Breast epithelium (tissue), 4 donors: ENCODE data around the gene NTRK3. TPM values are rescaled to one million over a fixed set of nuclear protein-coding genes. Genes with fewer than 3 reads are reported as not detected.

Source experiments
- DNase-seq, 2 donors: peaks; one replicate each; pipeline ENCODE4 v3.0.0-alpha.2; 2019; ENCODE audit warnings: low spot score in 2 of 2
- H3K27ac ChIP-seq, 2 donors: fragments of 200-600 bp; sonication (generic) in 1 of 2; one replicate each; pipeline ENCODE4 v1.5.1; 2016 to 2019; ENCODE audit warnings: mild to moderate bottlenecking in 1 of 2
- H3K27me3 ChIP-seq, 2 donors: fragments of 200-600 bp; sonication (generic) in 1 of 2; one replicate each; pipeline versions ENCODE4 v1.5.1 to v1.6.0; 2017 to 2019; ENCODE audit warnings: control low read depth in 1 of 2, mild to moderate bottlenecking in 1 of 2
- H3K36me3 ChIP-seq: fragments of 200-600 bp; one replicate; pipeline ENCODE4 v1.5.1; 2019
- H3K4me1 ChIP-seq, 2 donors: fragments of 200-600 bp; sonication (generic); one replicate each; pipeline ENCODE4 v1.5.1; 2016 to 2019; ENCODE audit warnings: control low read depth in 1 of 2
- H3K4me3 ChIP-seq, 3 donors: fragments of 200-600 bp; sonication (generic); 1 replicate in 2 of 3; 2 replicates in 1 of 3; pipeline ENCODE4 v1.5.1; 2016 to 2019; ENCODE audit warnings: mild to moderate bottlenecking in 3 of 3, moderate library complexity in 2 of 3
- H3K9me3 ChIP-seq, 2 donors: fragments of 200-600 bp; sonication (generic) in 1 of 2; one replicate each; pipeline ENCODE4 v1.5.1; 2016 to 2019; ENCODE audit warnings: control low read depth in 1 of 2
- POLR2A ChIP-seq: fragments of 450-650 bp; IDR thresholded peaks from one replicate; pipeline ENCODE4 v1.6.1; 2016; ENCODE audit warnings: antibody characterized with exemption, mild to moderate bottlenecking, moderate library complexity
- POLR2AphosphoS5 ChIP-seq, 3 donors: sonication (generic); formaldehyde crosslinking; IDR thresholded peaks; one replicate each; pipeline ENCODE4 v1.6.1; 2017; ENCODE audit warnings: antibody characterized with exemption in 3 of 3
- intact Hi-C: fragments of 100-400 bp; cut with DNase I; formaldehyde crosslinking; loops from one replicate; pipeline ENCODE4 v1.15.1; 2023; ENCODE audit warnings: low total_unique reads
- total RNA-seq, 3 donors: library from RNA; depleted of rRNA; stranded (reverse); fragments of >200 nt; gene quantifications; one replicate each; pipeline ENCODE4 v1.1.0, GENCODE V29; 2016
- TF ChIP-seq, protein P1 (sequence below), 3 donors: fragments of 450-650 bp; IDR thresholded peaks; one replicate each; pipeline ENCODE4 v1.5.1; 2016 to 2017; ENCODE audit warnings: antibody characterized with exemption in 3 of 3, mild to moderate bottlenecking in 3 of 3, moderate library complexity in 3 of 3

Gene NTRK3
- total RNA-seq, 3 donors from 2014 or later = 1.9 to 23.6 (median 13.8) TPM

DNA sequence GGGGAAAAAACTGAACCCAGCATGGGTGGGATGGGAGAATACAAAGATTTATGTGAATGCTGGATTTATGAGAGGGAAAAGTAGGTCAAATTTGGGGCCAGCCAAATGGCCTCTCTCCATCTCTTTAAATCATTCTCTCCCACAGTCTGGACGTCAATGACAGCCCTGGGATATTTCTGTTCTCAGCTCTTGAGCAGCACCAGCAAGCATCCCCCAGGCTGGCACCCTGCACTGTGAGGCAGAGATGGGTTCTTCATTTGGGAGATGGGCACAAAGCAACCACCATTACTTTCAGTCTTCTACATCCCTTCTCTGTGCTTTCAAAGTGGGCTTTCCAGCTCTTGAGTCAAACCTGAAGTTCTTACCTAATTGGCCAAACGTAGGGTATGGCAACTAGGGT, 321.0 kb downstream of the NTRK3 start:
- H3K4me3 ChIP-seq = no peak overlapping the region
- no peak for DNase-seq
- intact Hi-C loops = no loop called here
- peaks cover 0 to 3% of the 10 kb centered on the region in 2 donors for H3K4me1 ChIP-seq
- H3K9me3 ChIP-seq = no peaks in the 10 kb centered on the region
- H3K36me3 ChIP-seq = no peaks in the 10 kb centered on the region
- no peaks in the 10 kb centered on the region for H3K27me3 ChIP-seq
- no peak overlapping the region for H3K27ac ChIP-seq
- TF ChIP-seq POLR2AphosphoS5 (IDR thresholded peaks at IDR 0.05) (no peak), POLR2A (no peak)
- TF ChIP-seq, protein P1, sequence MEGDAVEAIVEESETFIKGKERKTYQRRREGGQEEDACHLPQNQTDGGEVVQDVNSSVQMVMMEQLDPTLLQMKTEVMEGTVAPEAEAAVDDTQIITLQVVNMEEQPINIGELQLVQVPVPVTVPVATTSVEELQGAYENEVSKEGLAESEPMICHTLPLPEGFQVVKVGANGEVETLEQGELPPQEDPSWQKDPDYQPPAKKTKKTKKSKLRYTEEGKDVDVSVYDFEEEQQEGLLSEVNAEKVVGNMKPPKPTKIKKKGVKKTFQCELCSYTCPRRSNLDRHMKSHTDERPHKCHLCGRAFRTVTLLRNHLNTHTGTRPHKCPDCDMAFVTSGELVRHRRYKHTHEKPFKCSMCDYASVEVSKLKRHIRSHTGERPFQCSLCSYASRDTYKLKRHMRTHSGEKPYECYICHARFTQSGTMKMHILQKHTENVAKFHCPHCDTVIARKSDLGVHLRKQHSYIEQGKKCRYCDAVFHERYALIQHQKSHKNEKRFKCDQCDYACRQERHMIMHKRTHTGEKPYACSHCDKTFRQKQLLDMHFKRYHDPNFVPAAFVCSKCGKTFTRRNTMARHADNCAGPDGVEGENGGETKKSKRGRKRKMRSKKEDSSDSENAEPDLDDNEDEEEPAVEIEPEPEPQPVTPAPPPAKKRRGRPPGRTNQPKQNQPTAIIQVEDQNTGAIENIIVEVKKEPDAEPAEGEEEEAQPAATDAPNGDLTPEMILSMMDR (IDR thresholded peaks at IDR 0.05) = no peak

DNA sequence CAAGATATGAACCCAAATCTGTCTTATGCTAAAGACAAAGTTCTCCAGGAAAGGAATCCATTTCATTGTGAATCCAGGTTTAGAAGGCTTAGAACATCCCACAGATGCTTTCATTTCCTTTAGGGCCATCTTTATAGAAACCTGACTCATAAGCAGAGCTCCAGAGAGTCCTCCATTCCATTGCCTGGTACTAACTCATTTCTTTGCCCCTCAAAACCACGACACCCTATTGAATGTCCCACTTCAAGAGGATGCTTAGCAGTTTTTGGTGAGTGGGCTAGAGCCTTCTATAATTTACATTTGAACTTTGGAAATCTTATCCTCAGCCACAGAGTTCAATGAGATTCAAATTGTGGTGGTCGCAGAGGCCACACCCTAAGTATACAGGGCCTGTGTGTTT, 325.0 kb downstream of the NTRK3 start:
- TF ChIP-seq, protein P1 (IDR thresholded peaks at IDR 0.05) = no peak
- TF ChIP-seq POLR2AphosphoS5 (IDR thresholded peaks at IDR 0.05) (no peak), POLR2A (no peak)
- H3K27ac ChIP-seq = no peak overlapping the region
- no peak overlapping the region for H3K4me3 ChIP-seq
- no peaks in the 10 kb centered on the region for H3K27me3 ChIP-seq
- no peaks in the 10 kb centered on the region for H3K9me3 ChIP-seq
- intact Hi-C loops = no loop called here
- no peaks in the 10 kb centered on the region for H3K4me1 ChIP-seq
- DNase-seq = no peak
- H3K36me3 ChIP-seq = no peaks in the 10 kb centered on the region

DNA sequence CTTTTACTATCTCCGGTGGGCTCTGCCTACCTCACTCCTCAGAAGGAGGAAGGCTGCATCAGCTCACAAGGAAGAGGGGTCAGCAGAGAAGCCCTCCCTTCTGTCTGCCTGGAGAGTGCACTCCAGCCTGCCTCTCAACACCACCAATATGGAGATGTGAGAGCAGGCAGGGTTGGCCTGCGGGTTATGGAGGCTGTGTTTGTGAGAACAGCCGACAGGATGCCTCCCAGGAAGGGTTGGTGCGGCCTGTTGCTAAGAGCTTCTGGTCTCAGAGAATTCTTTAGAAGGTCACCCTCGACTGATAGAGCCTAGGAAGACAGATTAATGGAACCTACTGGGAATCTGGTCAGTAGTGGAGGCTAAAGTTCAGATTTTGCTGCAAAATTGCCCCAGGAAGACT, 326.1 kb downstream of the NTRK3 start:
- no peak for DNase-seq
- Histone ChIP-seq H3K27ac (no peak overlapping the region), H3K36me3 (no peaks in the 10 kb centered on the region), H3K27me3 (no peaks in the 10 kb centered on the region), H3K9me3 (no peaks in the 10 kb centered on the region), H3K4me1 (no peaks in the 10 kb centered on the region), H3K4me3 (no peak overlapping the region)
- intact Hi-C loops = no loop called here
- TF ChIP-seq POLR2AphosphoS5 (IDR thresholded peaks at IDR 0.05) (no peak), POLR2A (no peak)
- TF ChIP-seq, protein P1 (IDR thresholded peaks at IDR 0.05) = no peak

DNA sequence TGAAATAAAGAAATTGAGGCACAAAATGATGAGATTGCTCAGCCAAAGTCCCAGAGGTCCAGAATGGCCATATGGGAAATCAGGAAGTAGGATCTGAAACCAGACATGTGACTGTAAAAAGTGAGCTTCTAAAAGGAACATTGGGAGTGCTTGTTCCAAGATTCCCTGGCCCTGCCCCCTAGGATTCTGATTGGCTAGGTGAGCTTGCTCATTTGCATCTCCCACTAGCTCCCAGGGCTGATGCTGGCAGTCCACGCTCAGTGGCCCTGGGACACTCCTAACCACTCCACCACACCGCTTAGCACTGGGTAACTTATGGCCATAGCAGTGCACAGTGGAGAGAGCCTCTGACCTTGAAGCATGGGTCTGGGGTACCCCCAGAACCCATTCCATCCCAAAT, 326.7 kb downstream of the NTRK3 start:
- TF ChIP-seq, protein P1 (IDR thresholded peaks at IDR 0.05) = no peak
- TF ChIP-seq POLR2AphosphoS5 (IDR thresholded peaks at IDR 0.05) = no peak
- no peak for TF ChIP-seq POLR2A
- DNase-seq = no peak
- Histone ChIP-seq H3K27me3 (no peaks in the 10 kb centered on the region), H3K9me3 (no peaks in the 10 kb centered on the region), H3K36me3 (no peaks in the 10 kb centered on the region), H3K27ac (no peak overlapping the region), H3K4me3 (no peak overlapping the region), H3K4me1 (no peaks in the 10 kb centered on the region)
- intact Hi-C loops = no loop called here

DNA sequence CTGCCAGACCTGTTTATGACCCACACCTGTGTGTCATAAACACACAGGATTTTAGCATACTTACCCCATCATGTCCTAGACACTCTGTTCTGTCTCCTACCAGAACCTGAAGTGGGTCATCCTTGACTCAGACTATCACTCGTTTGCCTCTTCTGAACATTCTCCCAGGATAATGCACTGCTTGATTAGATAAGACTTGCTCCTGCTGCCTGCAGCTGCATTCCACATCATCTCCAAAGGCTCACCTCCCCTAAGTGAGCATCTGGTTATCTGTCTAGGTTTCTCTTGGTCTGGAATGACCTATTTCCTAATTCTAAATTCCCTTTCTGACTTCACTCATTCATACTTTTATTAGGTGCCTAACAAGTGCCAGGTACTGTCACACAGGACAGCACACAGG, 332.1 kb downstream of the NTRK3 start:
- intact Hi-C loops = no loop called here
- TF ChIP-seq POLR2AphosphoS5 (IDR thresholded peaks at IDR 0.05) = no peak
- no peak for TF ChIP-seq POLR2A
- TF ChIP-seq, protein P1 (IDR thresholded peaks at IDR 0.05) = no peak
- DNase-seq = no peak
- no peak overlapping the region for H3K4me3 ChIP-seq
- no peaks in the 10 kb centered on the region for H3K27me3 ChIP-seq
- H3K9me3 ChIP-seq = no peaks in the 10 kb centered on the region
- H3K4me1 ChIP-seq = no peaks in the 10 kb centered on the region
- no peaks in the 10 kb centered on the region for H3K36me3 ChIP-seq
- no peak overlapping the region for H3K27ac ChIP-seq
